ENCODE data around the gene DCDC2.
"Not testable (repeated sequence)": the region's sequence is repeated elsewhere in the genome, so short reads cannot be mapped to it uniquely, and the experiment has no call there.

DCDC2 gene

DNA sequence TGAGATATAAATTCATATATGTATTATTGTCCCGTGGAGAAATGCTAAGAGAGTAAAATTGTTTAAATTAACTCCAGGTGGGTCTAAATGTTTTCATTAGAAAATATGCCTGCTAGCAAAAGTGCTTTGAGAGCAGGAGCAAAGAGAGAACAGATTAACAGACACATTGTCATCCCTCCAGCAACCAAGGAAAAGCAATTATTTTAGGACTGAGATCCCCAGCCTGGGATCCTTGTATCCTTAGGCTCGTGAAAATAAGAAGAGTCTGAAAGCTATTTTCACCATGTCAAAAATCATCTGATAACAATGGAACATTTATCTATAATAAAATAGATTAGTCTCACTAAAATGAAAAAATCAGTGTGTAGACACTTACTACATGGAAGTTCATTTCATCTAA lies 33.3 kb upstream of the DCDC2 start:
- POLR2A ChIA-PET = no interaction called here
- CTCF ChIA-PET = no interaction called here
- TF ChIP-seq LEF1 (IDR thresholded peaks at IDR 0.05; ENCODE audit: borderline replicate concordance) (no peak), FOXK2 (IDR thresholded peaks at IDR 0.05) (no peak), FOXA1 (IDR thresholded peaks at IDR 0.05) (no peak), HDGF (IDR thresholded peaks at IDR 0.05; ENCODE audit: borderline replicate concordance) (no peak), ZNF384 (IDR thresholded peaks at IDR 0.05) (no peak), L3MBTL2 (conservative IDR thresholded peaks at IDR 0.05) (no peak), ARNT (IDR thresholded peaks at IDR 0.05) (no peak), FOXM1 (IDR thresholded peaks at IDR 0.05; ENCODE audit: borderline replicate concordance) (no peak), BHLHE40 (IDR thresholded peaks at IDR 0.05; ENCODE audit: borderline replicate concordance) (no peak), NFRKB (IDR thresholded peaks at IDR 0.05) (no peak), ELF4 (IDR thresholded peaks at IDR 0.05) (no peak), TARDBP (IDR thresholded peaks at IDR 0.05) (no peak), SP1 (IDR thresholded peaks at IDR 0.05) (no peak), SUZ12 (IDR thresholded peaks at IDR 0.05) (no peak), CTBP1 (IDR thresholded peaks at IDR 0.05; ENCODE audit: borderline replicate concordance) (no peak)
- TF ChIP-seq, protein P1, sequence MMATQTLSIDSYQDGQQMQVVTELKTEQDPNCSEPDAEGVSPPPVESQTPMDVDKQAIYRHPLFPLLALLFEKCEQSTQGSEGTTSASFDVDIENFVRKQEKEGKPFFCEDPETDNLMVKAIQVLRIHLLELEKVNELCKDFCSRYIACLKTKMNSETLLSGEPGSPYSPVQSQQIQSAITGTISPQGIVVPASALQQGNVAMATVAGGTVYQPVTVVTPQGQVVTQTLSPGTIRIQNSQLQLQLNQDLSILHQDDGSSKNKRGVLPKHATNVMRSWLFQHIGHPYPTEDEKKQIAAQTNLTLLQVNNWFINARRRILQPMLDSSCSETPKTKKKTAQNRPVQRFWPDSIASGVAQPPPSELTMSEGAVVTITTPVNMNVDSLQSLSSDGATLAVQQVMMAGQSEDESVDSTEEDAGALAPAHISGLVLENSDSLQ (IDR thresholded peaks at IDR 0.05) = no peak
- no peak for DNase-seq (ENCODE audit: extremely low spot score)

DNA sequence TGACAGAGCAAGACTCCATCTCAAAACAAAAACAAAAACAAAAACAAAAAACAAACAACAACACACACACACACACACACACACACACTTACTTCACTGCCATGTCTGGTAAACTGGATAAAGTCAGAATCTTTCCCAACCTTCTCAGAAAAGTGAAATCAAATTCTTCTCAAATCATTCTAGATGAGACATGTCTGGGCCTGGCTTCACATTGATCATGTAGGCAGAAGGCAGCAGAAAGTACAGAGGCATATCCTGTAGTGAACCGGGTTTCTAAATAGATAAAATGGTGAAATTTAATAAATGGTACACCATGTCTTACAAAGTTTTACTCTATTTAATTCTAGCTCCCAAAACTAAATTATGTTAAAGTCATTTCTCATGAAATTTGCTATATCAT lies 30.0 kb upstream of the DCDC2 start:
- no peak for DNase-seq (ENCODE audit: extremely low spot score)
- CTCF ChIA-PET = interaction anchor here (0.6 to 4.0 kb wide), 4 partner anchors 9 to 154 kb away, joined by 3 to 37 read pairs (median 5); no protein-coding TSS in a partner anchor
- TF ChIP-seq SP1 (IDR thresholded peaks at IDR 0.05) (no peak), FOXA1 (IDR thresholded peaks at IDR 0.05) (no peak), SUZ12 (IDR thresholded peaks at IDR 0.05) (no peak), ELF4 (IDR thresholded peaks at IDR 0.05) (no peak), NFRKB (IDR thresholded peaks at IDR 0.05) (no peak), CTBP1 (IDR thresholded peaks at IDR 0.05; ENCODE audit: borderline replicate concordance) (no peak)
- POLR2A ChIA-PET = interaction anchor here (1.8 to 2.2 kb wide), 2 partner anchors 30 to 105 kb away, joined by 7 read pairs; partner anchors contain the start of gene DCDC2

DNA sequence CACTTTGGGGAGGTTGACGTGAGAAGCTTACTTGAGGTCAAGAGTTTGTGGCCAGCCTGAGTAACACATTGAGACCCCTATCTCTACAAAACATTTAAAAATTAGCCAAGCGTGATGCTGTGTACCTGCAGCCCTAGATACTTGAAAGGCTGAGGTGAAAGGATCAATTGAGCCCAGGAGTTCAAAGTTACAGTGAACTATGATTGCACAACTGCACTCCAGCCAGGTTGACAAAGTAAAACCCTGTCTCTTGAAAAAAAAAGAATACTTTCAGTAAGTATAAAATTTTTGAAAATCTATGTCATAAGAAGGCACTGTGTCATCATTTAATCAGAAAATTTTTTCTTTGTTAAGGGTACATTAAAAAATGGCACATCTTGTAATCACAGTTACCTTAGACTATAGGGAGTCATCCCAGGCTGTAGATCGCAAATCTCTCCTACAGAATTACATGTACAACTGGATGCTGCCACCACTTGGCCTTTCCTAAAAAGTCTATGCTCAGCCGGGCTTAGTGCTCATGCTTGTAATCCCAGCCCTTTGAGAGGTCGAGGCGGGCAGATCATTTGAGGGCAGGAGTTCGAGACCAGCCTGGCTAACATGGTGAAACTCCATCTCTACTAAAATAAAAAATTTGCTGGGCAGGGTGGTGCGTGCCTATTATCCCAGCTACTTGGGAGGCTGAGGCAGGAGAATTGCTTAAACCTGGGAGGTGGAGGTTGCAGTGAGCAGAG lies 27.8 kb upstream of the DCDC2 start:
- CTCF ChIA-PET = interaction anchor here (1.2 to 4.0 kb wide), 4 partner anchors 16 to 102 kb away, joined by 3 to 37 read pairs (median 6); no protein-coding TSS in a partner anchor
- DNase-seq (ENCODE audit: extremely low spot score) = no peak
- POLR2A ChIA-PET = no interaction called here
- TF ChIP-seq SUZ12 (IDR thresholded peaks at IDR 0.05) = no peak
- TF ChIP-seq ARNT (IDR thresholded peaks at IDR 0.05) = no peak

DNA sequence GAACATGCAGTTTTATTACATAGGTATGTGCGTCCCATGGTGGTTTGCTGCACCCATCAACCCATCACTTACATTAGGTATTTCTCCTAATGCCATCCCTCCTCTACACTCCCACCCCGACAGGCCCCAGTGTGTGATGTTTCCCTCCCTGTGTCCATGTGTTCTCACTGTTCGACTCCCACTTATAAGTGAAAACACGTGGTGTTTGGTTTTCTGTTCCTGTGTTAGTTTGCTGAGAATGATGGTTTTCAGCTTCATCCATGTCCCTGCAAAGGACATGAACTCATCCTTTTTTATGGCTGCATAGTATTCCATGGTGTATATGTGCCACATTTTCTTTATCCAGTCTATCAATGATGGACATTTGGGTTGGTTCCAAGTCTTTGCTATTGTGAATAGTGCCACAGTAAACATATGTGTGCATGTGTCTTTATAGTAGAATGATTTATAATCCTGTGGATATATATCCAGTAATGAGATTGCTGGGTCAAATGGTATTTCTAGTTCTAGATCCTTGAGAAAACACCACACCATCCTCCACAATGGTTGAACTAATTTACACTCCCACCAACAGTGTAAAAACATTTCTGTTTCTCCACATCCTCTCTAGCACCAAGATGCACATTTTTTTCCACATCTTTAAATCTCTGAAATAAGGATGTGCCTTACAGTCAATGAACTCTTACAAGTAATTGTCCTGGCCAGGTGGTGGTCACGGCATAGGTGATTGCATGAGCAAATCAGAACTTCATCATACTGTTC lies 26.7 kb upstream of the DCDC2 start:
- DNase-seq (ENCODE audit: extremely low spot score); CTCF ChIA-PET; POLR2A ChIA-PET: not testable (repeated sequence)

DNA sequence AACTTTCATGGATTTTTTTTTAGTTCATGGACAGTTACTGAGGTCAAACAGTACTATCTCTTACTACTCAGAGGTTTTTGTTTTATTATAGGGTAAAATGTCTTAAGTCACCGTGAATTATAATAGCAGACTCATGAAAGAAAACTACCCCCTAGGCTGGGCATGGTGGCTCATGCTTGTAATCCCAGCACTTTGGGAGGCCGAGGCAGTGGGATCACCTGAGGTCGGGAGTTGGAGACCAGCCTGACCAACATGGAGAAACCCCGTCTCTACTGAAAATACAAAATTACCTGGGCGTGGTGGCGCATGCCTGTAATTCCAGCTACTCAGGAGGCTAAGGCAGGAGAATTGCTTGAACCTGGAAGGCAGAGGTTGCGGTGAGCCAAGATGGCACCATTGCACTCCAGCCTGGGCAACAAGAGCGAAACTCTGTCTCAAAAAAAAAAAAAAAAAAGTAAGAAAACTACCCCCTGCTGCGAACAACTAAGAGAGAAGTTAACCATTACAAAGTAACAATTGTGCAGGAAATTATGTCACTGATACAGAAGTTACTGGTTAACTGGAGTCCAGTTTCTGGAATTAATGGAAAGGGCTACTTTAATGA lies 25.1 kb upstream of the DCDC2 start:
- POLR2A ChIA-PET; DNase-seq (ENCODE audit: extremely low spot score); CTCF ChIA-PET: not testable (repeated sequence)

DNA sequence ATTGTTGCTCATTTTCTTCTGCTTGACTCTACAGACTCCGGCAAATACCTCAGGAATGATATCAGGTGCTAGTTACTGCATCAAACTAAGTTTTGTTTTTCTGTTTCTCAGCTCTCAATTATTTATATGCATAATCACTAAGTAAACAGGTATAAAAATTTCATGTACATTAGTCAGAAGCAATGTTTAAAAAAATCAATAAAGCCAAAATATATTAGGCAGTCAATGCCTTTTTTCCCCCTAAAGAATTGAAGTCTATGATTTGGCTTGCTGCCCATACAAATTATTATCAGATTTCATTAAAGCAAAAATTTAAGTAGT lies 24.3 kb upstream of the DCDC2 start:
- DNase-seq (ENCODE audit: extremely low spot score) = no peak
- CTCF ChIA-PET = no interaction called here
- POLR2A ChIA-PET = no interaction called here
- no peak for TF ChIP-seq ARNT (IDR thresholded peaks at IDR 0.05)
- no peak for TF ChIP-seq TARDBP (IDR thresholded peaks at IDR 0.05)
- no peak for TF ChIP-seq HDGF (IDR thresholded peaks at IDR 0.05; ENCODE audit: borderline replicate concordance)
- no peak for TF ChIP-seq BHLHE40 (IDR thresholded peaks at IDR 0.05; ENCODE audit: borderline replicate concordance)
- no peak for TF ChIP-seq NFRKB (IDR thresholded peaks at IDR 0.05)
- no peak for TF ChIP-seq ZNF384 (IDR thresholded peaks at IDR 0.05)
- no peak for TF ChIP-seq FOXA1 (IDR thresholded peaks at IDR 0.05)
- TF ChIP-seq ELF4 (IDR thresholded peaks at IDR 0.05) = no peak
- TF ChIP-seq SUZ12 (IDR thresholded peaks at IDR 0.05) = no peak
- TF ChIP-seq FOXM1 (IDR thresholded peaks at IDR 0.05; ENCODE audit: borderline replicate concordance) = no peak
- TF ChIP-seq CTBP1 (IDR thresholded peaks at IDR 0.05; ENCODE audit: borderline replicate concordance) = no peak
- TF ChIP-seq LEF1 (IDR thresholded peaks at IDR 0.05; ENCODE audit: borderline replicate concordance) = no peak
- no peak for TF ChIP-seq SP1 (IDR thresholded peaks at IDR 0.05)
- TF ChIP-seq FOXK2 (IDR thresholded peaks at IDR 0.05) = no peak
- TF ChIP-seq, protein P1 (IDR thresholded peaks at IDR 0.05) = no peak
- no peak for TF ChIP-seq L3MBTL2 (conservative IDR thresholded peaks at IDR 0.05)

Measured in HEK293T (cell line).